ENCODE measurements around the gene SLC35D1. TPM values are rescaled to one million over a fixed set of nuclear protein-coding genes. Genes with fewer than 3 reads are reported as not detected.
"Not testable (repeated sequence)": the region's sequence is repeated elsewhere in the genome, so short reads cannot be mapped to it uniquely, and the experiment has no call there.

SLC35D1 gene
- total and polyA plus RNA-seq, 2 donors from 2014 or later = 5.7 to 11.8 TPM

- no peak for DNase-seq
- intact Hi-C loops (cut with DNase I) = no loop called here
- peaks cover 2 to 24% (median 7%) of the 10 kb centered on the region in 3 donors for H3K36me3 ChIP-seq (ENCODE audit: control insufficient read depth in 2 of 3, insufficient read depth in 3 of 3, low read length in 3 of 3)
These were observed 85.4 kb downstream of the SLC35D1 start for GRCh38 chr1:66968574-66968973.

GRCh38 chr1:66966188-66966873, 87.6 kb downstream of the SLC35D1 start:
- DNase-seq; H3K9me3 ChIP-seq (ENCODE audit: control insufficient read depth in 2 of 3, insufficient read depth in 1 of 3, low read length in 3 of 3); H3K9ac ChIP-seq (ENCODE audit: low read length in 3 of 3); H3K4me3 ChIP-seq (ENCODE audit: low read length in 3 of 3); H3K27me3 ChIP-seq (ENCODE audit: control insufficient read depth, insufficient read depth, low read length); H3K27ac ChIP-seq (ENCODE audit: low read depth in 2 of 2, low read length in 2 of 2); FAIRE-seq; H3K4me1 ChIP-seq (ENCODE audit: control insufficient read depth in 2 of 3, insufficient read depth in 2 of 3, low read depth in 1 of 3, low read length in 3 of 3); intact Hi-C loops (cut with DNase I): not testable (repeated sequence)
- peaks cover 2 to 39% (median 12%) of the 10 kb centered on the region in 3 donors for H3K36me3 ChIP-seq (ENCODE audit: control insufficient read depth in 2 of 3, insufficient read depth in 3 of 3, low read length in 3 of 3)

More at GRCh38 chr1:66968574-66968973, 85.4 kb downstream of the SLC35D1 start:
- FAIRE-seq = no peak
- no peaks in the 10 kb centered on the region for H3K27me3 ChIP-seq (ENCODE audit: control insufficient read depth, insufficient read depth, low read length)
- no peak overlapping the region for H3K27ac ChIP-seq (ENCODE audit: low read depth in 2 of 2, low read length in 2 of 2)
- H3K9ac ChIP-seq (ENCODE audit: low read length in 3 of 3) = no peak overlapping the region
- H3K4me3 ChIP-seq (ENCODE audit: low read length in 3 of 3) = no peak overlapping the region
- TF ChIP-seq, protein P1, sequence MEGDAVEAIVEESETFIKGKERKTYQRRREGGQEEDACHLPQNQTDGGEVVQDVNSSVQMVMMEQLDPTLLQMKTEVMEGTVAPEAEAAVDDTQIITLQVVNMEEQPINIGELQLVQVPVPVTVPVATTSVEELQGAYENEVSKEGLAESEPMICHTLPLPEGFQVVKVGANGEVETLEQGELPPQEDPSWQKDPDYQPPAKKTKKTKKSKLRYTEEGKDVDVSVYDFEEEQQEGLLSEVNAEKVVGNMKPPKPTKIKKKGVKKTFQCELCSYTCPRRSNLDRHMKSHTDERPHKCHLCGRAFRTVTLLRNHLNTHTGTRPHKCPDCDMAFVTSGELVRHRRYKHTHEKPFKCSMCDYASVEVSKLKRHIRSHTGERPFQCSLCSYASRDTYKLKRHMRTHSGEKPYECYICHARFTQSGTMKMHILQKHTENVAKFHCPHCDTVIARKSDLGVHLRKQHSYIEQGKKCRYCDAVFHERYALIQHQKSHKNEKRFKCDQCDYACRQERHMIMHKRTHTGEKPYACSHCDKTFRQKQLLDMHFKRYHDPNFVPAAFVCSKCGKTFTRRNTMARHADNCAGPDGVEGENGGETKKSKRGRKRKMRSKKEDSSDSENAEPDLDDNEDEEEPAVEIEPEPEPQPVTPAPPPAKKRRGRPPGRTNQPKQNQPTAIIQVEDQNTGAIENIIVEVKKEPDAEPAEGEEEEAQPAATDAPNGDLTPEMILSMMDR (IDR thresholded peaks at IDR 0.05; ENCODE audit: borderline replicate concordance, extremely low read depth, insufficient read depth) = no peak
- H3K9me3 ChIP-seq (ENCODE audit: control insufficient read depth in 2 of 3, insufficient read depth in 1 of 3, low read length in 3 of 3) = peaks cover 0 to 4% (median 0%) of the 10 kb centered on the region in 3 donors
- H3K4me1 ChIP-seq (ENCODE audit: control insufficient read depth in 2 of 3, insufficient read depth in 2 of 3, low read depth in 1 of 3, low read length in 3 of 3) = no peaks in the 10 kb centered on the region

- intact Hi-C loops (cut with DNase I) = no loop called here
- Histone ChIP-seq H3K9me3 (ENCODE audit: control insufficient read depth in 2 of 3, insufficient read depth in 1 of 3, low read length in 3 of 3) (no peaks in the 10 kb centered on the region), H3K9ac (ENCODE audit: low read length in 3 of 3) (no peak overlapping the region), H3K36me3 (ENCODE audit: control insufficient read depth in 2 of 3, insufficient read depth in 3 of 3, low read length in 3 of 3) (peaks cover 4 to 18% (median 8%) of the 10 kb centered on the region in 3 donors), H3K4me3 (ENCODE audit: low read length in 3 of 3) (no peak overlapping the region), H3K27me3 (ENCODE audit: control insufficient read depth, insufficient read depth, low read length) (no peaks in the 10 kb centered on the region), H3K4me1 (ENCODE audit: control insufficient read depth in 2 of 3, insufficient read depth in 2 of 3, low read depth in 1 of 3, low read length in 3 of 3) (no peaks in the 10 kb centered on the region), H3K27ac (ENCODE audit: low read depth in 2 of 2, low read length in 2 of 2) (no peak overlapping the region)
- TF ChIP-seq, protein P1 (IDR thresholded peaks at IDR 0.05; ENCODE audit: borderline replicate concordance, extremely low read depth, insufficient read depth) = no peak
- FAIRE-seq = no peak
- DNase-seq = no peak
These were observed 96.0 kb downstream of the SLC35D1 start for GRCh38 chr1:66957938-66958337.

GRCh38 chr1:66954208-66954607, 99.7 kb downstream of the SLC35D1 start:
- H3K4me1 ChIP-seq (ENCODE audit: control insufficient read depth in 2 of 3, insufficient read depth in 2 of 3, low read depth in 1 of 3, low read length in 3 of 3) = no peaks in the 10 kb centered on the region
- intact Hi-C loops (cut with DNase I) = no loop called here
- DNase-seq (no peak), FAIRE-seq (no peak)
- no peaks in the 10 kb centered on the region for H3K27me3 ChIP-seq (ENCODE audit: control insufficient read depth, insufficient read depth, low read length)
- H3K9me3 ChIP-seq (ENCODE audit: control insufficient read depth in 2 of 3, insufficient read depth in 1 of 3, low read length in 3 of 3) = no peaks in the 10 kb centered on the region
- TF ChIP-seq, protein P1 (IDR thresholded peaks at IDR 0.05; ENCODE audit: borderline replicate concordance, extremely low read depth, insufficient read depth) = no peak
- H3K4me3 ChIP-seq (ENCODE audit: low read length in 3 of 3) = no peak overlapping the region
- H3K9ac ChIP-seq (ENCODE audit: low read length in 3 of 3) = no peak overlapping the region
- H3K27ac ChIP-seq (ENCODE audit: low read depth in 2 of 2, low read length in 2 of 2) = no peak overlapping the region
- H3K36me3 ChIP-seq (ENCODE audit: control insufficient read depth in 2 of 3, insufficient read depth in 3 of 3, low read length in 3 of 3) = peaks cover 0 to 9% (median 7%) of the 10 kb centered on the region in 3 donors

Measured in kidney (tissue), 14 donors.